GM12878 (cell line): ENCODE measurements around the gene RFX3. TPM values are rescaled to one million over a fixed set of nuclear protein-coding genes. Genes with fewer than 3 reads are reported as not detected.

ENCODE experiments used
- ATF7 ChIP-seq: fragments of 450-650 bp; IDR thresholded peaks from 2 replicates; pipeline ENCODE4 v1.6.1; 2016; ENCODE audit warnings: low read depth, mild to moderate bottlenecking
- BCL11A ChIP-seq: IDR thresholded peaks from 2 replicates; pipeline ENCODE4 v1.6.1; 2011; ENCODE audit warnings: low read depth, low read length
- CBX3 ChIP-seq: fragments of 200-600 bp; sonication (generic); IDR thresholded peaks from 2 replicates; pipeline ENCODE4 v1.6.1; 2016; ENCODE audit warnings: low read depth, borderline replicate concordance
- E2F8 ChIP-seq: fragments of 450-650 bp; IDR thresholded peaks from 2 replicates; pipeline ENCODE4 v1.6.1; 2018; ENCODE audit warnings: mild to moderate bottlenecking, low read depth, moderate library complexity; ENCODE audit not compliant: partially characterized antibody
- EGR1 ChIP-seq, 2 experiments: IDR thresholded peaks; 1 replicate in 1 of 2; 2 replicates in 1 of 2; pipeline ENCODE4 v1.6.1; 2011 to 2012; ENCODE audit warnings: low read depth in 2 of 2, low read length in 2 of 2, borderline replicate concordance in 1 of 2, mild to moderate bottlenecking in 1 of 2, moderate library complexity in 1 of 2
- ESRRA ChIP-seq: IDR thresholded peaks from 2 replicates; pipeline ENCODE4 v1.6.1; 2012; ENCODE audit warnings: mild to moderate bottlenecking, low read length, improper control_type of control experiment
- FOS ChIP-seq: IDR thresholded peaks from 3 replicates; pipeline ENCODE4 v1.6.1; 2011; ENCODE audit warnings: borderline replicate concordance; ENCODE audit not compliant: insufficient read length; ENCODE audit errors: extremely low read depth
- HDAC6 ChIP-seq: fragments of 200-600 bp; sonication (generic); IDR thresholded peaks from one replicate; pipeline ENCODE4 v1.8.0; 2017; ENCODE audit warnings: antibody characterized with exemption; ENCODE audit not compliant: unreplicated experiment
- NRF1 ChIP-seq: conservative IDR thresholded peaks from 2 replicates; pipeline ENCODE4 v1.6.1; 2011; ENCODE audit warnings: mild to moderate bottlenecking, low read depth, low read length, improper control_type of control experiment
- POLR2AphosphoS5 ChIP-seq: IDR thresholded peaks from 2 replicates; pipeline ENCODE4 v1.6.1; 2011; ENCODE audit warnings: mild to moderate bottlenecking, low read length, inconsistent platforms
- RELB ChIP-seq: fragments of 450-650 bp; IDR thresholded peaks from 2 replicates; pipeline ENCODE4 v1.6.1; 2017; ENCODE audit warnings: low read depth, mild to moderate bottlenecking, moderate library complexity
- YBX1 ChIP-seq: fragments of 450-650 bp; IDR thresholded peaks from 2 replicates; pipeline ENCODE4 v1.6.1; 2016; ENCODE audit warnings: antibody characterized with exemption
- polyA plus RNA-seq, 11 experiments: library from polyadenylated mRNA; depleted of rRNA in 4 of 11; unstranded in 6 of 11; stranded (reverse) in 5 of 11; fragments of >200 nt; fragmentation: Nextera tagmentation in 4 of 11; fragmentation: Illumina TruSeq in 1 of 11; extraction: Ambion mirVana in 4 of 11; extraction: Trizol in 1 of 11; gene quantifications; 1 replicate in 1 of 11; 2 replicates in 10 of 11; pipeline versions ENCODE4 v1.2.1 to v1.2.3, GENCODE V29; 2011 to 2016; ENCODE audit warnings: inconsistent platforms in 2 of 11, missing spikeins in 2 of 11, low read depth in 1 of 11
- total RNA-seq, 4 experiments: library from RNA; depleted of rRNA in 3 of 4; stranded (reverse); fragments of >200 nt in 3 of 4; fragmentation: Illumina TruSeq in 1 of 4; extraction: Trizol in 1 of 4; gene quantifications; 2 replicates each; pipeline versions ENCODE4 v1.2.1 to v1.2.3, GENCODE V29; 2013 to 2021
- TF ChIP-seq, protein P1 (sequence below): IDR thresholded peaks from 2 replicates; pipeline ENCODE4 v1.6.1; 2011; ENCODE audit warnings: borderline replicate concordance, low read depth, mild to moderate bottlenecking, moderate library complexity, mixed read lengths, low read length; ENCODE audit not compliant: insufficient read depth; ENCODE audit errors: extremely low read length
- TF ChIP-seq, protein P2 (sequence below): IDR thresholded peaks from 2 replicates; pipeline ENCODE4 v1.6.1; 2011; ENCODE audit warnings: low read depth, mild to moderate bottlenecking, low read length, moderate library complexity, borderline replicate concordance; ENCODE audit errors: extremely low read depth
- TF ChIP-seq, protein P3 (sequence below): fragments of 450-650 bp; IDR thresholded peaks from 2 replicates; pipeline ENCODE4 v1.6.1; 2016; ENCODE audit warnings: mild to moderate bottlenecking
- TF ChIP-seq, protein P4 (sequence below): IDR thresholded peaks from 2 replicates; pipeline ENCODE4 v1.6.1; 2011; ENCODE audit warnings: borderline replicate concordance, low read depth, mild to moderate bottlenecking, moderate library complexity, low read length; ENCODE audit not compliant: insufficient read depth, poor library complexity, severe bottlenecking
- TF ChIP-seq, protein P5 (sequence below): fragments of 450-650 bp; formaldehyde crosslinking; IDR thresholded peaks from 2 replicates; pipeline ENCODE4 v1.4.0; 2020; ENCODE audit warnings: mild to moderate bottlenecking, moderate library complexity

The RFX3 gene
- total and polyA plus RNA-seq, 10 of the 15 experiments (the other 5 are each of a cell fraction or from before 2014, with no cell fraction given): 1.2 to 26.4 (median 6.7) TPM

GRCh38 chr9:3343671-3344070, 182.1 kb downstream of the RFX3 start (continued):
- TF ChIP-seq, protein P1, sequence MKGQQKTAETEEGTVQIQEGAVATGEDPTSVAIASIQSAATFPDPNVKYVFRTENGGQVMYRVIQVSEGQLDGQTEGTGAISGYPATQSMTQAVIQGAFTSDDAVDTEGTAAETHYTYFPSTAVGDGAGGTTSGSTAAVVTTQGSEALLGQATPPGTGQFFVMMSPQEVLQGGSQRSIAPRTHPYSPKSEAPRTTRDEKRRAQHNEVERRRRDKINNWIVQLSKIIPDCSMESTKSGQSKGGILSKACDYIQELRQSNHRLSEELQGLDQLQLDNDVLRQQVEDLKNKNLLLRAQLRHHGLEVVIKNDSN: no peak
- TF ChIP-seq YBX1 (no peak), EGR1 (IDR thresholded peaks at IDR 0.05; ENCODE audit: borderline replicate concordance in 1 of 2, low read depth in 2 of 2, low read length in 2 of 2) (no peak), NRF1 (no peak), CBX3 (no peak), HDAC6 (no peak), ESRRA (no peak), RELB (no peak), BCL11A (peak; percentile 63; the same call in 1 of the 2 replicates), ATF7 (peak; percentile 33; the same call in 1 of the 2 replicates), E2F8 (no peak), POLR2AphosphoS5 (no peak), FOS (no peak)
- TF ChIP-seq, protein P2, sequence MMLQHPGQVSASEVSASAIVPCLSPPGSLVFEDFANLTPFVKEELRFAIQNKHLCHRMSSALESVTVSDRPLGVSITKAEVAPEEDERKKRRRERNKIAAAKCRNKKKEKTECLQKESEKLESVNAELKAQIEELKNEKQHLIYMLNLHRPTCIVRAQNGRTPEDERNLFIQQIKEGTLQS: no peak
- TF ChIP-seq, protein P3, sequence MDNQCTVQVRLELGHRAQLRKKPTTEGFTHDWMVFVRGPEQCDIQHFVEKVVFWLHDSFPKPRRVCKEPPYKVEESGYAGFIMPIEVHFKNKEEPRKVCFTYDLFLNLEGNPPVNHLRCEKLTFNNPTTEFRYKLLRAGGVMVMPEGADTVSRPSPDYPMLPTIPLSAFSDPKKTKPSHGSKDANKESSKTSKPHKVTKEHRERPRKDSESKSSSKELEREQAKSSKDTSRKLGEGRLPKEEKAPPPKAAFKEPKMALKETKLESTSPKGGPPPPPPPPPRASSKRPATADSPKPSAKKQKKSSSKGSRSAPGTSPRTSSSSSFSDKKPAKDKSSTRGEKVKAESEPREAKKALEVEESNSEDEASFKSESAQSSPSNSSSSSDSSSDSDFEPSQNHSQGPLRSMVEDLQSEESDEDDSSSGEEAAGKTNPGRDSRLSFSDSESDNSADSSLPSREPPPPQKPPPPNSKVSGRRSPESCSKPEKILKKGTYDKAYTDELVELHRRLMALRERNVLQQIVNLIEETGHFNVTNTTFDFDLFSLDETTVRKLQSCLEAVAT: no peak
- TF ChIP-seq, protein P4, sequence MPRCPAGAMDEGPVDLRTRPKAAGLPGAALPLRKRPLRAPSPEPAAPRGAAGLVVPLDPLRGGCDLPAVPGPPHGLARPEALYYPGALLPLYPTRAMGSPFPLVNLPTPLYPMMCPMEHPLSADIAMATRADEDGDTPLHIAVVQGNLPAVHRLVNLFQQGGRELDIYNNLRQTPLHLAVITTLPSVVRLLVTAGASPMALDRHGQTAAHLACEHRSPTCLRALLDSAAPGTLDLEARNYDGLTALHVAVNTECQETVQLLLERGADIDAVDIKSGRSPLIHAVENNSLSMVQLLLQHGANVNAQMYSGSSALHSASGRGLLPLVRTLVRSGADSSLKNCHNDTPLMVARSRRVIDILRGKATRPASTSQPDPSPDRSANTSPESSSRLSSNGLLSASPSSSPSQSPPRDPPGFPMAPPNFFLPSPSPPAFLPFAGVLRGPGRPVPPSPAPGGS: no peak
- TF ChIP-seq, protein P5, sequence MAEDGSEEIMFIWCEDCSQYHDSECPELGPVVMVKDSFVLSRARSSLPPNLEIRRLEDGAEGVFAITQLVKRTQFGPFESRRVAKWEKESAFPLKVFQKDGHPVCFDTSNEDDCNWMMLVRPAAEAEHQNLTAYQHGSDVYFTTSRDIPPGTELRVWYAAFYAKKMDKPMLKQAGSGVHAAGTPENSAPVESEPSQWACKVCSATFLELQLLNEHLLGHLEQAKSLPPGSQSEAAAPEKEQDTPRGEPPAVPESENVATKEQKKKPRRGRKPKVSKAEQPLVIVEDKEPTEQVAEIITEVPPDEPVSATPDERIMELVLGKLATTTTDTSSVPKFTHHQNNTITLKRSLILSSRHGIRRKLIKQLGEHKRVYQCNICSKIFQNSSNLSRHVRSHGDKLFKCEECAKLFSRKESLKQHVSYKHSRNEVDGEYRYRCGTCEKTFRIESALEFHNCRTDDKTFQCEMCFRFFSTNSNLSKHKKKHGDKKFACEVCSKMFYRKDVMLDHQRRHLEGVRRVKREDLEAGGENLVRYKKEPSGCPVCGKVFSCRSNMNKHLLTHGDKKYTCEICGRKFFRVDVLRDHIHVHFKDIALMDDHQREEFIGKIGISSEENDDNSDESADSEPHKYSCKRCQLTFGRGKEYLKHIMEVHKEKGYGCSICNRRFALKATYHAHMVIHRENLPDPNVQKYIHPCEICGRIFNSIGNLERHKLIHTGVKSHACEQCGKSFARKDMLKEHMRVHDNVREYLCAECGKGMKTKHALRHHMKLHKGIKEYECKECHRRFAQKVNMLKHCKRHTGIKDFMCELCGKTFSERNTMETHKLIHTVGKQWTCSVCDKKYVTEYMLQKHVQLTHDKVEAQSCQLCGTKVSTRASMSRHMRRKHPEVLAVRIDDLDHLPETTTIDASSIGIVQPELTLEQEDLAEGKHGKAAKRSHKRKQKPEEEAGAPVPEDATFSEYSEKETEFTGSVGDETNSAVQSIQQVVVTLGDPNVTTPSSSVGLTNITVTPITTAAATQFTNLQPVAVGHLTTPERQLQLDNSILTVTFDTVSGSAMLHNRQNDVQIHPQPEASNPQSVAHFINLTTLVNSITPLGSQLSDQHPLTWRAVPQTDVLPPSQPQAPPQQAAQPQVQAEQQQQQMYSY (CRISPR knock-in tag): no peak
